GM12873 (cell line): ENCODE data around the gene ZC3H4.

Source experiments
- CTCF ChIP-seq: IDR thresholded peaks from 2 replicates; pipeline ENCODE4 v1.5.1; 2012; ENCODE audit warnings: low read depth, mild to moderate bottlenecking, moderate library complexity, low read length, control low read depth; ENCODE audit not compliant: insufficient read depth; ENCODE audit errors: missing control alignments

ZC3H4 gene

GRCh38 chr19:47072323-47072722 is 41.3 kb downstream of the ZC3H4 start:
- no peak for TF ChIP-seq CTCF

- no peak for TF ChIP-seq CTCF
Measured at GRCh38 chr19:47071731-47072130, 41.8 kb downstream of the ZC3H4 start.

GRCh38 chr19:47070756-47071155 is 42.8 kb downstream of the ZC3H4 start:
- TF ChIP-seq CTCF = no peak

- no peak for TF ChIP-seq CTCF
Measured at GRCh38 chr19:47069795-47070194, 43.8 kb downstream of the ZC3H4 start.

GRCh38 chr19:47068876-47069406 is 44.6 kb downstream of the ZC3H4 start:
- TF ChIP-seq CTCF = no peak

GRCh38 chr19:47068246-47068645 is 45.3 kb downstream of the ZC3H4 start:
- no peak for TF ChIP-seq CTCF

- TF ChIP-seq CTCF = no peak
Measured at GRCh38 chr19:47067215-47067847, 46.2 kb downstream of the ZC3H4 start.
